Suppressor macrophage treated with lipopolysaccharide for 4 hours (primary cell): ENCODE measurements around the gene FILIP1L.

Experiments
- DNase-seq: peaks from one replicate; pipeline ENCODE4 v3.0.0-alpha.2; 2020

The FILIP1L gene

DNA sequence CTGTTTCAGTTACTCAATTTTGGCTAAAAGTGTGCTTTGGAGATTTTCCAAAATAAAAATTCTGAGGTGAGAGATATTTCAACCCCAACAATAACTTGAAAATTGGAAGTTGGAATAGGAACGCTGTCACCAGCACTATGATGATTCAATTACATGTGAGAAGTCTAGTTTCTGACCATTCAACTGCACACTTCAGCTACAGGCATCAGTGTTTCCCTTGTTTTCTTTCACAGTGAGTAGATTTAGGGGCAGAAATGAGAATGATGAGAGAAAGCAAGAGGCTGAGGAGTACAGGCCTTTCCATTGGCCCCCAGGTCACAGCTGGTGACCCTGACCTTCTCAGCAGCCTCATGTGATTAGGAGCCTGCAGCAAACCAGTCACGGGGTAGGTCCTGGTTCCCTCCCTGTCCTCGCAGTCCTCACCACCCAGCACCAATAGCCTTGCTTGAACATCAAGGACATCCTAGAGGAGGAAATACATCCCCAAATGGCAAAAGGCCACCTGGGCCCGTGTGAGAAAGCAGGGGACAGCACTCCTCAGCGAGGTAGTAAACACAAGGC is 10.0 kb upstream of the FILIP1L start:
- DNase-seq: no peak

DNA sequence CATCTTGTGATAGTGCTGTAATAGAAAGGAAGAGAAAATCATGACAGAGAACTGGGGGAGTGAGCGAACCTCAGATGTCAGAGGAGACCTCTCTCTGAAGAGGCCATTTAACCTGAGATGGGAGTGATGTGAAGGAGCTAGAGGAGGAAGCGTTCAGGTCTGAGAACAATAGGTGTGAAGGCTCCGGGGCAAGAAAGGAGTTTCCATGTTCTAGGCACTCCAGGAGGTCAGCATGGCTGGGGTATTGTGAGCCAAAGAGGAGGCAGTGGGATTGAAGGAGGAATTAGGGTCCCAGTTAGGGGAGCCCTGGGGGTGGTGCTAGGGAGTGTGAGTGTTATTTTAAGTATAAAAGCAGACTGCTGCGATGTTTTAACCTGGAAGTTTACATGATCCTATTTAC is 8.8 kb upstream of the FILIP1L start:
- DNase-seq: no peak

DNA sequence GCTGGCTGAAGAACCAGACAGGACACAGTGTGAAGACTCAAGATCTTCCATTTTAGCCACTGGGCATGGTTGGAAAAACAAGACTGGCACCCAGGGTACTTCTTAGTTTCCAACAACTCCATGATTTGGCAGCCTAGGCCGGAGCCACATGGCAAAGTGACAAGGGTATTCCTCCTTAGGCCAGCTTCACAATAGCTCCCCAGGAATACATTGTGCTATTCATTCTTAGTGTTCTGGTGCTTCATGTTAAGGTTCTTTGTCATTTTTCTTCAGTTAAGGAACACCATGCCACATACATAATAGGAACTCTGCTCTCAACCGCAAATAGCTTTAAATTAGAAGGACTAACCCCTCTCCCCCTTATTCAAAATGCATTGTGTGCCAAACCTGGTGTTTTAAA is 8.0 kb upstream of the FILIP1L start:
- DNase-seq: no peak

DNA sequence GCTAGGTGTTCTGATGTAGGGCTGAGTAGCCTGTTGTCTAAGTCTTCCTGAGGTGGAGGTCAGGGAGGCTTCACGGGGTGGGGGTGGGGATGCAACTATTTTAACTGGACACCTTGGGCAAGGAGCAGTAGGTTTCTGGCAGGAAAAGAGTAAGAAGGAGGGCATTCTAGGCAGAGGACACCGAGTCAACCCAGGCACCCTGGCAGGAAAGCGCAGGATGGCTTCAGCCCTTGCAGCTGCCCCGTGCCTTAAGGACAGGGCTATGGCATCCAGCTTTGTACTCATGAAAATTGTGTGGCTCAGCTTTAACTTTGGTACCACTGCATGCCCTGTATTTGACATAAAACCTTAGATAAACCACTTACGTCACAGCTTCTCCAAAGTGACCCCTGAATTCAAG is 6.4 kb upstream of the FILIP1L start:
- no peak for DNase-seq

DNA sequence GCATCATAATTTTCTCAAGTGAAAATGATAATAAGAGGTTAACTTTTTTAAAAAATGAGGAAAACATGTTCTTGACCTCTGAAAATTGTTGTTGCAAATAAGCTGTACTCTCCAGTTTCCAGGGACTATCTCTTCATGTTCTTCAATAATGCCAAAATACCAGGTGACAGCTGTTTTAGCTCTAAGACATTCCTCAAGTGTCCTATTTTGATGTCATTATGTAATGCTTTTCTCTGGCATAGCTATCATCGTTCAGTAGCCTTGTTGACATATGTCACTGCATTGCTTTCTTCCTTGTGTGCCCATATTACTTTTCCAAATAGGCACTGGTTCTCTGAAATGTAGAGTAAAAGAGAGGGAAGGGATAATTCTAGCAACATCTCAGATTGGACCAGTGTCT is 5.7 kb upstream of the FILIP1L start:
- DNase-seq: no peak

DNA sequence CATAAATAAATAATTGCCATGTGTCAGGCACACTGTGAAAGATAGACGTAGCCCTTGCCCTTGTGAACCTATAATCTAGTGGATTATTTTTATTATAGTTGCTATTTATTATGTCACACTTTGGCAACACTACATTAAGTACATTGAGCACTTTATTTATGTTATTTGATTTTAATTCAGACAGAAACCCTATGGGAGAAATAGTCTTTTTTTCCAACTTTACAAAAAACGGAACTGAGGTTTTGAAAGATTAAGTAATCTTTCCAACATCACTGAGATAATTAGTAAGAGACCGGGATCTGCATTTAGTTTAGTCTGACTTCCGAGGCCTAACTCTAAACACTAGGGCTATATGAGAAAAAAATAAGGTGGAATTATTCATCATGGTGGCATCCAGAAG is 2.8 kb upstream of the FILIP1L start:
- no peak for DNase-seq

DNA sequence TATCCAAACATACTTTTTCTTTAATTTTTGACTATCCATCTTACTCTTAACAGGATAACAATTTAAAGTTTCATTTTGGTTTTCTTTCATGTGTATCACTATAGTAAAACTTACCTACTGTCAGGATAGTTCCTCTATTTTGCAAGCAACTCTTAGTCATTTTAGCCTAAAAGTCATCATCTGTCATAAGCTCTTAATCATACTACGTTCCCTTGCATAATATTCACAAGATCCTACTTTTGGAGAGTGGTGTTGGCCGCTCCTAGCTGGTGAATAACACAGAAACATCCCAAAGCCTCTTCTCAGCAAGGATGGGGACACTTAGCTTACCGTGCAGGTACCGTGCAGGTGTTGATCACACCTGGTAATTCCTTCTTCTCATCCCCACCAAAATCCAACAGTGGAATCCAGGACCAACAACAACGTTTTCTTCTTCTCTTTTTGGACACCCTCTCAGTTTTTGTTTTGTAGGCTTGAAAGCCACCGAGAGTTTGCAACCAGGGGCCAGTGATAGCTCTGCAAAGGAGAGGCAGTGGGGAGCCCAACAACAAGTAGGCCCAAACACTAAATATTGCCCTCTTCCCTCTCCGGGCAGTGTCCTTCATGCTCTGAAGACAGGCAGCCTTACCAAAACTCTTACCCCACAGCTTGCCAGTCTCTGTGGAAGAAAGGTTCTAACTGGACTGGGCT is 433 bp downstream of the FILIP1L start:
- peak; percentile 52 for DNase-seq

DNA sequence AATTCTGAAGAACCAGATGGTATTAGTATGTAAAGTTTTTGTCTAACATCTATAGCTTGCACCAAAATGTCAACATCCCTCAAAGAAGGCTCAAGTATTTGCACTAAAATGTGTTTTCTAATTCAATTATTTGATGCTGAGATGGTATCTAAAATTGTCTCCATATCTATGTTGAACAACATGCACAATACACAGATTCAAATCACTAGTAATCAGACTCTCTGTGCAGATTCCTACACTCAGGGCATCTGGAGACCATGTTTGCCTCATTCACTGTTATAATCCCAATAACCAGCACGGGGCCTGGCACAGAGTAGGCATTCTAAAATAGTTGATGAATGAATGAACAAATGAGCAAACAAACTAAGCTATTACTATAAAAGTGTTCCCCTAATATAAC is 2.6 kb downstream of the FILIP1L start:
- DNase-seq: no peak

DNA sequence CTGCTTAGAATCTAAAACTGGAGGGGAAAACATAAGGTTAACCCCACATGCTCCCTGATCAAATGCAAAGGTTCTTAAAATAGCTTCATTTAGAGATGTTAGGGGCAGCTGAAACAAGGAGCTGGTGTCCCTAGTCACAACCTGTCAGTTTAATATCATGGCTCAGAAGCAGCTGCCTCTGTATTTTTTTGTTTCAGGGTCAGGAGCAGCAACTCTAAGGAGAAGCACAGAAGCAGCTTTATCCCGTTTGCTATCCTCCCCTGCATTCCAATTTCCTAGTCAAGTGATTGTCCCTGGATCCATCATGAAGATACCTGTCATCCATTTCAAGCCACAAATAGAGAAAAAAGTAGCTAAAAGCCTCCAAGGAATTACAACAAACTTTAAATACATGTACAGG is 4.1 kb downstream of the FILIP1L start:
- no peak for DNase-seq

DNA sequence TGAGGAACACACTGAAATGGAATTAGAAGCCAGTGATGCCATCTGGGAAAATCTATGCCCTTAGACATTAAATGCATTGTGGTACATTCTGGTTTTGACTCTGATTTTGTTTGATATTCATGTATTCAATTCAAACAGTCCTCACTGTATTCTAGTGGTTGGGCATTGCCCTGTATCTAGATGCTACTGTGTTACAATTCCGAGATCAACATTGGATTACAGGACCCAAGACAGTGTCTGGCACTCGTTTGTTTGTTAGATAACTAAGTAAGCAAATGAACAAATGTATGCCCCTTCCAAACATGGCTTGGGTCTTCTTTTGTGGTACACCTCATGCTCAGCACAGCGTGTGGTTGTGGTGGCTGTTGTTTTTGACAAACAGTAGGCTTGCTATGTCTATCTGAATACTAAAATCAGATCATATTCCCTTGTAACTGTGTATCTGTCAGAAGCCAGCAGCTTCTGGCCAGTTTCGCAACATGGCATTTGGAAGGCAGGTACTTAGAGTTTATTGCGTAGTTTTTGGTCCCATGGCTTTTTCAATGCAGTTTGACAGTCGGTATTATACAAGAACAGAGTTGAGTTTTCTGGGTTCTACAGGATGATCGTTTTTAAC is 5.7 kb downstream of the FILIP1L start:
- DNase-seq: no peak

DNA sequence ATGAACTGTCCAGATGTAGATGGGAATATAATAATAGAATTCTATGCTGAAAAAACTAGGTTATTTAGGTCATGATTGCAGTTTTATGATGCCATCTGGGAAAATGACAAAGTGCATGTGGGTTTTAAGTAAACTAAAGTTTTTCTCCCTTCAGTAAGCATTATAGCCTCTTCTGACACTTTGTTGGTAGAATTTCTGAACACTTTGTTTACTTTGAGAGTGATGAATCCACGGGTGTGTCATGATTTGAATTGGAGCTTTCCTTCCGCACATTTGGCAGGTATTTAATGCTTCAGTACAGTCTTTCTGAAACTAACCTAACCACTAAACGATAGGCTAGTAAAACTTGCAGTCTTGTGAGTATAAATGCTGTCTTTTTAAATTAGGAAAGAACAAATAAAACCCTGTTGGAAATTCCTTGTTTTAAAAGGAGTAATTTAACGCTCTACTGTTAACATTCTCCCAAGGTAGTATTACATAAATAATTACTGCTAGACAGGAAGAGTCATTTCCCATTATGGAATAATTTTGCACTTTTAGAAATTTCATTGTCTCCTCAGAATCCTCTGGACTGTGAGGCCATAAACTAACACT is 7.0 kb downstream of the FILIP1L start:
- DNase-seq: no peak

DNA sequence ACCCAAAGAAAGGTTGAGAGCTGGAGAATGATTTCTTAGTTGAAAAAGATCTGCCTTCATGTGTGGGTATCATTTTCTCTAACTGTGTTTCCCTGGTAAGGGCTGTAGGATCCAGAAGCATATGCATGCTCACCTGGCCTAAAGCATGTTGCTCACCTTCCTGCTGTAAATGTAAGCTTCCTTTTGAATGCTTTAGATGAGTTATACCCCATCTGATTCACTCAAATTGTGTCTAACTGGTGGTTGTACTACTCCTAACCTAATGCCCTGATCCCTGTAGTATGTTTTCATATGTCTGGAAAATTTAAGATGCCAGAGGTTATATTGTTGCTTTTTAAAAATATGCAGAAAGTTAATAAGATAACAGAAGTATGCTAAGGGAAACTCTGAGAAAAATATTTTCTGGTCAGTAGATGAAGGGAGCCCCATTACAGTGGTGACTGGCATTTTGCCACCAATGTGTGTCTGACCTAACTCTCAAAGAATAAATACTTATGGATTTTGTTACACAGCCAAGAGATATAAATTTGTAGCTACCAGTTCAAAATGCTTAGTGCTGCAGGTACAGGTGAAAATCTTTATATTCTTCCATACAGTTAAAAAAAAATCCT is 7.7 kb downstream of the FILIP1L start:
- no peak for DNase-seq

DNA sequence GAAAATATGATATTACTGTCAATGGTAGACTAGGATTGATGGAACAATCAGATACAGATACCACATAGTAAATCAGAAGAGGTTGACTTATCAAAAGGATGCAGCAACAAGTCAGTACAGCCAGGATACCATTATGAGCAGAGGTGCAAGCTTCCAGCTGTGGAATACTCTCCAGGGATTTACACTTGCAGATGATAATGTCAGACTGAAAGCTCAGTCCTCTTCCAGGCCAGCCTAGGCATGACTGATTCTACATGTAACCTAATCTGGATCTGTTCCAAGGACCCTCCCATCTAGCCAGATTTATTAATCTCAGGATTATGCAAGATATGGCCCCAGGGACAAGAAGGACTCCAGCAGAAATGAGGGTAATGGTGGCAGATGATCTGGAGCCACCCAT is 8.2 kb downstream of the FILIP1L start:
- no peak for DNase-seq

DNA sequence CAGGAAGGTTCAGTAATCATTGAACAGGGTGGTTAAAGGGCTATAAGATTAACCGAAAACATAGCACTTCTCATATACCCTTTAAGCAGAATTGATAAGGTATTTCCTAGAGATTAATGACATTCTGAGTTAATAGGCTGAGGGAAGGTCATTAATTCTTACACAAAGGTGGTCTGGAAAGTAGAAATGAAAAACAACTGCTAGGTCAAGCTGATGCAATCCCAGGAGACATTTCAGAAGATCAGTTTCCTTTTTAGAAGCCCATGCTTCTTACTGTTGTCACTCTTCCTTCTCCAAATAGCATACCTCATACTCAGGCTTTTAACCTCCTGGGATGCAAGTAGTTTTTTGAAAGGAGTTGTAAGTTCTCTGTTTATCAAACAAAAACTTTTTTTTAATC is 8.8 kb downstream of the FILIP1L start:
- DNase-seq: peak; percentile 11

DNA sequence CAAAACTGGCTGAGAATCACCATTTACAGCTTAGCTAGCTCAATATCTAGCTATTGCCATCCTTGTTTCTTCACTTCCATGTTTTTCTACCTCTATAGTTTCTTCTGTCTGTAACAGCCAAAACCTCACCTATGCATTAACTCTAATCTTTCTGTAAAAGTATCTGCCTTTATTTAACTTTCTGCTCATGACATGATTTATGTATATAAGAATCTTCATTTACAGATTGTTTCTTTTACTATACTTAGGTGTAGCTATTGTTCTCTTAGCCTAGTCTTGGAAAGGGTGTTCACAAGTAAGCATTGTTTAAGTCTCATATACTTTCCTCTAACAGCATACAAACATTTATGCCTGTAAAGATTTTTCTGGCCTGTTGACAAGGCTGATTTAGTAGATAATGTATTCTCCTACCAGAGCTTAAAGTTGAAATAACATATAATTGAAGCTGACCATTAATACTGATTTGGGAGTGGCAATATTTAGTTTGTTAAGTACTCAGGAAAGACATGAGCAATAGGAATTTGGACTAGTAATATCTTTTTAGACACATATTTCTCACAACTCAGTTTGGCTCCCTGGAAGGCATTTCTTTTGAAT is 9.4 kb downstream of the FILIP1L start:
- no peak for DNase-seq

DNA sequence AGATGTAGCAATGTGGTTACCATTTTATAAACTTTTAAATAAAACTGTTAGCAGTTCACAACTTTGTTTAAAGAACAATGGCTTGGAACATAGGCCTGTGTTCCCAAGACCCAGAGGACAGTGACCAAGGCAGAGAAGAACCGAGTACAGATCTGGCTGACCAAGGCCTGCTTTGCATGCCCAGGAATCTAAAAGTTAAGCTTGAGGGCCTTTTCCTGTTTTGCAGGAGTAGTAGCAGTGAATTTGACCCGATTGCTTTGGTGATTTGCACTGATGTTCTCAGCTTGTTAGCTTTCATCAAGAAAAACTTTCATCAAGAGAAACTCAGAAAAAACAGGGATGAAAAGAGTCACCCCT is 9.9 kb downstream of the FILIP1L start:
- no peak for DNase-seq

DNA sequence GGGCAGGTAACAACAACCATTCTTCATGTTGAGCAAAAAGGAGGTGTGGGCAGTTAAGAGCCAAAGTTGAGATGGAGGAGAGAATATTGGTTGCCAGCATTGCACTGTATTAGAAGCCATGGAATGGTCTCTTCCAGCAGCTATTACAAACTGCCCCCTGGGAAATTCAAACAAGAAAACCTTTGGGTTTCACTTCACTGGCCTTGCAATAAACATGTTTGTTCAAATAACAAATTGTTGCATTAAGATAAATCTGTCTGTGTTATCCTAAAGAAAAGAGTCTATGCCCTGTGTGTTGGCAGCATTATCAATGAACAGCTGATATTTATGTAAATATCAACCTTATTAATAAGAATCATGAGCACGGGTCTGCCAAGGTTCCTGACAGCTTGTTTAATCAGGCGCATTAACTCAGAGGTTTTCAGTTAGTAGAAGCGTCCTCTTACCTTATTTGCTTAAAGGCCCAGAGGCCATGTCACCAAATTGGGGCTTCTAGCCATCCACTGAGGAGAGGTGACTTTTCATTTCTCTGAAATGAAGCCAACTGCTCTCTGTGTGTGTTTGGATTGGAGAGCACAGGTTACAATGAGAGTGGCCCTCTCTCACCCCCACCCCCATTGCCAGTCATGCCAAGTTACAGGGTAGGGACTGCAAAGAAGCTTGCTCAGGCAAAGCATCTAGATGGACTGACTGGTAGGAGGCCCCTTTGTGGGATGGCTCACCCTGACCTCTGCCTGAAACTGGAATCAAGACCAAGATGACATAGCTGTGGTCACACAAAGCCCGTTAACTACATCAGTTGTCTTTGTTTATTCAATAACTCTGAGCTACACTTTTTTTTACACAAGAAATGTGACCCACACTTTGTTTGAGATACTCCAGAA is 10.5 kb downstream of the FILIP1L start:
- no peak for DNase-seq

DNA sequence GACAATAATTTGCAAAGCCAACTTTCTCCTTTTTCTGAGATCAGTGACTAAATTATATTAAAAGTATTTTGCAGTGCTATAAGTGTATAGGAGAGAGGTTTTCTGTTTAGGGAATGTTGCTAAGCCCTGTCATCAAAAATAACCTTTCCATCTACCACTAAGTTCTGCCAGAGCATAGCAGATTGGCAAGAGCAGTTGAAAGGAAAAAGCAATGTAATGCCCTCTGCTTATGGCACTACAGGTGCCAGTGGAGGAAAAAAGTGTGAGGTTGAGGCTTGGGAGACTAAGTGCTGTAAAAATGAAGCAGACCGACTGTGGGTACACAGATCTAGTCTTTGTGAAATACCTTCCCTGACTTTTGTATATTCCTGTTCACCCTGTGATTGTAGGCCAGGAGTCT is 11.5 kb downstream of the FILIP1L start:
- no peak for DNase-seq

DNA sequence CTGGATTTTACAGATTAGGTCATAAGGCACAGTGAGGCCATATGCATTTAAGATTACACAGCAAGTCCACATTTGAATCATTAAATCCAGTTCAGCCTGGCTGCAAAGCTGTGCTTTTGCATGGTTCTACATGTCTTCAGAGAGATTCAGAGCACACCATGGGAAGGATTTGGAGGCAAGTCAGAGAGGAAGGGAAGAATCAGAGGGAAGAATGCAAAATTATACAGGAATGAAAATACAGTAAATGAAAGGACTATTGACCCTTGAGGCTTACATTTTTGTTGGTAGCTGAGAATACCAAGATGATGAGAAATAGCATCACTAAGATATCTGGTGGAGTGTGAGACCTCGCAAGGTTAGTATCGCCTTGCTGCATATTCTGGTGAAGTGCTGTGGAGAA is 13.9 kb downstream of the FILIP1L start:
- DNase-seq: no peak

DNA sequence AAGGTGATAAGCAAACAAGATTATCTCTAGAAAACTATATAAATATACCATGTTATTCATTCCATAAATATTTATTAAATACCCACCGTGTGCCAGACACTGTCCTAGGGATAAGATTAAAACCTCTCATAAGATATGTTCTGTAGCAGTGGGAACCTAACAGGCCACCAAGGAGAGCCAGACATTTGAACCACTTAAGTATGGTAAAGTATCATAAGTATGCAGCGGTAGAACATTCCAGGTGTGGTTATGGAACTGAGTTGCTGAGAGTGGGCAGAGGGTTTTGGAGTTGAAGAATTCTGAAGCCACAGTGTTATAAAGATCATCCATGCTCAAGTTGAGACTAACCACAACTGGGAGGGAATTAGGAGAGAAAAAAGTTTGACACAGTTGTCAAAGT is 14.7 kb downstream of the FILIP1L start:
- no peak for DNase-seq

DNA sequence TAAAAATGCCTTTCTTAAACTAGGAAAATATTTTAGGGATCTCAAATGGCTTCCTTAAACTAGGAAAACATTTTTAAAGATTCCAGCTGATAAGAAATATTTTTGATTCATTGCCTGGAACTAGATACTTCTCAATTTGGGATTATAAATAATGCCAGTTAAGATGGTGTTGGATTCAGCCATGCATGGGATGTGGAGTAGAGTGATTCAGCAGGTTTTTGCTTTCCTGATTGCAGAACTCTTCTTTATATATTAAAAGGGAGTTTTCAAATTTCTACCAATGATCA is 15.6 kb downstream of the FILIP1L start:
- no peak for DNase-seq

DNA sequence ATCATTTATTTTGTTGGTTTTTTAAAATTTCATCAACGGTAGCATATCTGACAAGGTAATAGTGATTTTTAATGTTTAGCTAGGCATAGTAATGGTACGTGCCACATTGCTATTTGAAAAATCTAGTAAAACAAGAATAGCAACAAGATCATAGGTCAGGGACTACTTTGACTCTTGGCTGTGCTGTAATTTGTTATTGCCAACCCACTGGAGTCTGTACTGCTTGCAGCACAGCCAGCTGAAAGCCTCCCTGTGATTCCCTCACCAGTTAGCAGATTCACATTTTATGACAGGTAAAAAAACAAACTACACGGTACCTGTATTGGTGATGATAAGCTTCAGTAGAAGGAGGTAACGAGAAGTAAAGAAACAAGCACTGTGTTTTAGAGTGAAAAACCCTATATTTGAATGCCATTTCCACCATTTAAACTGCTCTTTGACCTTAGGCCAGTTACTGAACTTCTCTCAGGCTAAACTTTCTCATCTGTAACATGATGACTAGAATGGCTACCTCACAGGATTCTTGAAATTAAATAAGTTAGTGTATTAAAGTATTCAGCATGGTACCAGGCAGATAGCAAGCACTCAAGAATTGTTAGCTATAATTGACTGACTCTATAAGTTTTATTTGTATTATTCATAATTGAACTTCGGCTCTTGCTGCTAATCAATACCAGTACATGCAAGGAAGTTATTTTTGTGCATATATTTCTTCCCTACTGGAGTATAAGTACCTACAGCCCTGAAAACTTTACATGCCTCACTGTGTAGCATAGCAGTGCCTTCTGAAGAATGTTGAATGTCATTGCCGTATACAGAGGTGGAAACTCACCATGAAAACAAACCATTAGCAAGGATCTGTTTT is 16.1 kb downstream of the FILIP1L start:
- DNase-seq: no peak
